Epidermal melanocyte (primary cell): Measurements from ENCODE around the gene KANK2.
"Not testable (repeated sequence)": the region's sequence is repeated elsewhere in the genome, so short reads cannot be mapped to it uniquely, and the experiment has no call there.

Experiments
- DNase-seq: peaks from one replicate; pipeline ENCODE4 v3.0.0; 2011; ENCODE audit warnings: low spot score; ENCODE audit not compliant: insufficient read length

KANK2 gene

DNA sequence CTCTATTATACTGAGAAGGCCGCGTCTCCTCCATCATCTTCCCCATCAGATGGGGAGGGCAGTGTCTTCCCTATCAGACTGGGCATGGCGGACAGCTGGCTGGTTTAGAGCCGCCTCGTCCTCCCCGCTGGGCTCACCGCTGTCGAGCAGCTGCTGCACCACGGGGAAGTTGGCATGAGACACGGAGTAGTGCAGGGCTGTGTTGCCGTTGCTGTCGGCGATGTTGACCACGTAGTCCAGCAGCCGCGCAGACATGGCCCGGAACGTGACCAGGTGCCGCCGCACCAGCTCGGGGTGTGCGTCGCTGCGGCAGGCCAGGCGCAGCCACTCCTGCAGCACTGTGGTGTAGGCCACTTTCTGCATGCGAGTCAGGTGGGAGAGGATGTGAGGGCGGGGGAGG is 23.0 kb downstream of the KANK2 start:
- DNase-seq, result no peak

DNA sequence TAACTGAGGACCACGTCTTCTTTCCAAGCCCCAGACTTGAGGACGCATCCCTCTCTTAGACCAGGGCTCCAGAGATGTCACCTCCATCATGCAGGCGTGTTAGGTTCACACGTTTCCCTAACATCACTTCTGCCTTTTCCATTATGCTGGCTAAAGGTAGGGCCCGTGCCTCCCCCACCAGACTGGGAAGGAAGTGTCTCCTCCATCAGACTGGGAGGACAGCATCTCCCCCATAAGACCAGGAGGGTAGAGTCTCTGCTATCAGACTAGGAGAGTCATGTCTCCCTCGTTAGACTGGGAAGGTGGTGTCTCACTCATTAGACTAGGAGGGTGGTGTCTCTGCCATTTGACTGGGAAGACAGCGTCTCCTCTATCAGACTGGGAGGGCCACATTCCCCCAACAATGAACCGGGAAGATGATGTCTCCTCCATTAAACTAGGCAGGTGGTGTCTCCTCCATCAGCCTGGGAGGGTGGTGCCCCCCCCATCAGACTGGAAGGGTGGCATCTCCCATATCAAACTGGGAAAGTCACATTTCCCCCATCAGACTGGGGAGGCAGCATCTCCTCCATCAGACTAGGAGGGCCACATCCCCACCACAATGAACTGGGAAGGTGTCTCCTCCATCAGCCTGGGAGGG is 23.7 kb downstream of the KANK2 start:
- no peak for DNase-seq

DNA sequence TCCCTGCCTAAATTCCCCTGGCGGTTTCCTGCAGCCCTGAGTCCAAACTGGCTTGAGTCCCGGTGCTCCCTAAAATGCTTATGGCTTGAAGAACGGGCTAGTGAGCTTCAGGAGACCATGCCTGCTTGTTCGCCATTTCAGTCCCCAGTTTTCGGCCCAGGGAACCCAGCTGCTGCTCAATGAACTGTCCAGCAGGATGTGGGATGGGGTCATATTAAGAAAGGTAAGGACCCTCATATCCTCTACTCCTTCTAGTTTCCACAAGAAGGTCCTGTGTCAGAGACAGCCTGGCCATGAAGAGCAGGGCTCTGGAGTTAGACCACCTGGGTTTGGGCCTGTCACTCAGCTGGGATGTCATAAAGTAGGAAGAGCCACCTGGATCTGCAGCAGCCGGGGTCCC is 24.8 kb downstream of the KANK2 start:
- no peak for DNase-seq

DNA sequence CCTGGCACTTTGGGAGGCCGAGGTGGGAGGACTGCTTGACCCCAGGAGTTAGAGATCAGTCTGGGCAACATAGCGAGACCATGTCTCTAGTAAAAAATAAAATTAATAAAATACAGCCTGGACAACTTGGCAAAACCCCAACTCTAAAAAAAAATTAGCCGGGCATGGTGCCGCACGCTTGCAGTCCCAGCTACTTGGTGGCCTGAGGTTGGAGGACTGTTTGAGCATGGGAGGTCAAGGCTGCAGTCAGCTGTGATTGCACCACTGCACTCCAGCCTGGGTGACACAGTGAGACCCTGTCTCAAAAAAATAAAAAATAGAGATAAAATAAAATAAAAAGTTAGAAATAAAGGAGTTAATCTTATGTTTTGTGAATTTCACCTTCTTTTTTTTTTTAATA is 26.2 kb downstream of the KANK2 start:
- no peak for DNase-seq

DNA sequence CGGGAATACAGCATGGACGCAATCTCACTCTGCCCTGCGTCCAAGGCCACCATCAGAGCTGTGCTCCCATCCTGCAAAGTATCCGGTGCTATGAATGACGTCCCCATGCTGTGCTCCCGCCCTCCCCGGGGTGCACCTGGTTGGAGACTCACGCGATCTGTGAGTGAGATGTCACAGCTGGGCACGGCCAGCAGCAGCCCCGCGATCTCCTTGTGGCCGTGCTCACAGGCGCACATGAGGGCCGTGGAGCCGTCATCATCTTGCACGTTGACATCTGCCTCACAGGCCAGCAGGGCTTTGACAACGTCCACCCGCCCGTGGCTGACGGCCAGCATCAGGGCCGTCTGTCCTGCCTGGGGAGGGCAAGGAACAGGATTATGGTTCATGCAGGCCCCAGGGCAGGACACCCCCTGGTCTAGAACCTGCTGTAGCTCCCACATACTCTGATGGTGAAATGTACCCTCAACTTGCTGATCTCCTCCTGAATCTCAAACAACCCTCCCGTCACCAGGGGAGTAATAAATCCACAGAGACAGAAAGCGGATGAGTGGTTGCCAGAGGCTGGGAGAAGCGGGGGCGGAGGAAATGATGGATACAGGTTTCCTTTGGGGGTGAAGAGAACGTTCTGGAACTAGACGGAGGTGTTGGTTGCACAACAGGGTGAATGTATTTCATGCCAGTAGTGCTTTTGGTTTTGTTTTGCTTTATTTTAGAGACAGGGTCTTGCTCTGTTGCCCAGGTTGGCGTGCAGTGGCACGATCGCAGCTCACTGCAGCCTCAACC is 27.3 kb downstream of the KANK2 start:
- DNase-seq, result no peak

DNA sequence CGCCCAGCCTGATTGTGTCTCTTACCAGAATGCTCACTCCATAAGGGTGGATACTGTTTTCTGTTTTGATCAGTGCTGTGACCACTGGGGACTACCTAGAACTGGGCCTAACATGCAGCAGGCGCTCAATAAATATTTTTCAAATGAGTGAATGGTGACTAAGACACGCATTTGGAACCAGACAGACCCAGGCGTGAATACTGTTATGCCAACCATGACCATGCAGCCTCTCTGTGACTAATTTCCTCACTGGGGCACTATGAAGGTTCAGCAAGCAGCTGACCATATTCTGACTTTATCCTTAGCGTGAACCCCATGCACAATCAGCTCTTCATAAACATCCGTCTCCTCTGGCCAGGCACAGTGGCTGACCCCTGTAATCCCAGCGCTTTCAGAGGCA is 28.8 kb downstream of the KANK2 start:
- peak; percentile 95 for DNase-seq

DNA sequence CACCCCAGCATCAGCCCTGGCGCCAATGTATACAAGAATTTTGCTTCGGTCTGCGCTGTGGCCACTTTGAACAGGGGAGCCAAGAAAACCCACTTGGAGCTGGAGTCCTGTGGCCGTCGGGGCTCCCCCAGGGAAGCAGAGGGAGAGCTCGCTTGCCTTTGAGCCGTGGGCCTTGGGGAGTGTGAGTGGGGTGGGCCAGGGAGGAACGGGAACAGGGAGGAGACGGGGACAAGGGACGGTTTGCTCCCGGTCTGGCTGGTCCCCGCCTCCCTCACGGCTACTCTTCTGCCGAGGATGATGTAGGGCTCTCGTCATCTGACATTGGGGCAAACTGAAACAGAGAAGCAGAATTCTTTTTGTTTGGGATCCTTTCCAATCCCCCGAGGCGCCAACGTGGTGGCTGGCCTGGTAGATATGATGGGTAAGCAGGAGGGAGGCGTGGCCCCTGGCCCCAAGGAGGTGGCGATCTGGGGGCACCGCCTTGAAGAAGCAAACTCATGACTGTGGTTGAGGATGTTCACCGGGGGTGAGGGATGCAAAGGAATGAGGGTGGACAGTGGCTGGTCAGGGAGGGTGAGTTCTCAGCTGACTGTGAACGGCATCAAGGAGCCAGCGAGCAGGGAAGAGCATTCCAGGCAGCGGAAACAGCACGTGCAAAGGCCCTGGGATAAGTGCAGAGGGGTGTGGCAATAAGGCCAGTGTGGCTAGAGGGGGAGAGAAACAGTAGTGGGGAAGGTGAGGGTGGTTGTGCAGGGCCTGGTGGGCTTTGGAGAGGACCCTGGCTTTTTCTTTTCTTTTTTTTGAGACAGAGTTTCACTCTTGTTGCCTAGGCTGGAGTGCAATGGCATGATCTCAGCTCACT is 30.8 kb downstream of the KANK2 start:
- peak; percentile 72 for DNase-seq

DNA sequence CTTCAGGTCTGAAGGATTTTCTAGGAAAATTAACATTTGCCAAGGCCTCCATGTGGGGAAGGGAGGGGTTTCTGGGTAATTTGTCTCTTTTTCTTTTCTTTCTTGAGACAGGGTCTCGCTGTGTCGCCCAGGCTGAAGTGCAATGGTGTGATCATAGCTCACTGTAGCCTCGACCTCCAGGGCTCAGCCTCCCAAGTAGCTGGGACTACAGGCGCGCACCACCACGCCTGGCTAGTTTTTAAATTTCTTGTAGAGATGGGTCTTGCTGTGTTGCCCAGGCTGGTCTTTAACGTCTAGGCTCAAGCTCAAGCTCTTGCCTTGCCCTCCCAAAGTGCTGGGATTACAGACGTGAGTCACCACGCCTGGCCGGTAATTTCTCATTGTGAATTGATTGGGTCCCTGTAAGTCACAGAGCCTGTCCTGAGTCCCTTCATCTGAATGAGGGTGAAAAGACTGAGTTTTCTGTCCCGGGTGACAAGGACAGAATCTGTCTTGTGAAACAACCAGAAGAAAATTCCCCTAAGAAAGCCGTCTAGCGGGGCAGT is 31.8 kb downstream of the KANK2 start:
- DNase-seq, result no peak

DNA sequence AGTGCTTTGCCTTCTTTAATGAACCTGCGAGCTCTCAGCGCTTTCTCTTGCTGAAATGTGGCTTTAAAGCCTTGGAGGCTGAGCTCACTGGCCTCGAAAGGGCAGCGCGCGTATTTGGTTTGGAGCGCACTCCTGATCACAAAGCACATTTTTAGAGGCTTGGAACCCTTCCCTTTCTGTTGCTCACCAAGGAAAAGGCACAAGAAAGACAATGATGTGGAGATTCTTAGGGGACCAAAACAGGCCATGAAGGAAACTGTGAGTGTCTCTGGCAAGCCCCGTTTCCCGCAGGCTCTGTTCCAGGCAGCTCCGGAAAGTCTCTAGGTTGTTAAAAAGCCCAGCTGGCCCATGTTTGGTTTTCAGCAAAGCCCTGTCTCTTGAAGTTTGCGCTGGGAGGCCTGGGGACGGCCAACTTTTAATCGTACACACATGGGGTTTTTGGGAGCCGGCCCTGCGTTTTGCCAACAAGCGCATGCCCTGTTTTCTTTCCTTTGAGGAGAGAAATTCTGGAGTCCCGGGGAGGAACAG is 32.4 kb downstream of the KANK2 start:
- peak; percentile 39 for DNase-seq

DNA sequence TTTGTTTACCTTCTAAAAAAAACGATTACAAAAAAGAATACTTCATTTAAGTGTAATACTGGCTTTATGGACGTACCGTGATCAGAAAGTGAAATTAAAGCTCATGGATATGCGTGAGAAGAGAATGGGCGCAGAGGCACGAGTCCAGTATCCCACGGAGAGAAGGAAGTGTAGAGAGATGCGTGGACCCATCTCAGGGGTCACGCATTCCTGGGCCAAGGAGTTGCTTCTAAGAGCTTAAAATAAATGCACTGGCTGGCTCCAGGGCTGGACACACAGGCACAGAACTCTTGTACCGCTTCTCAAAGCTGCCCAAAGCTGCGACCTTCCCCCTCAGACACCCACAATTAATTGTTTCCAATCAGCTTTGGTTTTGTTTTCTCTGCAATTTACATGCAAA is 33.0 kb downstream of the KANK2 start:
- DNase-seq, result no peak

DNA sequence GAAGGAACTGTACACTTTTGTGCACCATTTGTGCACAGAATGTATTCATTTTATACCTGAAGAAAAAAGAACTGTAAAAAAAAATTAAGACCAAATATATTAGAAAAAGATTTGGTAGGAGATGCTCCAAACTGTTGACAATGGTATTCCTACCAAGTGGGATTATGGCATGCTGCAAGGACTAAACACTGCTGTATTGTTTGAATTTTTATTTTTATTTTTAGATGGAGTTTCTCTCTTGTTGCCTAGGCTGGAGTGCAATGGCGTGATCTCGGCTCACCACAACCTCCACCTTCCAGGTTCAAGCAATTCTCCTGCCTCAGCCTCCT is 36.9 kb downstream of the KANK2 start:
- not testable (repeated sequence) for DNase-seq

DNA sequence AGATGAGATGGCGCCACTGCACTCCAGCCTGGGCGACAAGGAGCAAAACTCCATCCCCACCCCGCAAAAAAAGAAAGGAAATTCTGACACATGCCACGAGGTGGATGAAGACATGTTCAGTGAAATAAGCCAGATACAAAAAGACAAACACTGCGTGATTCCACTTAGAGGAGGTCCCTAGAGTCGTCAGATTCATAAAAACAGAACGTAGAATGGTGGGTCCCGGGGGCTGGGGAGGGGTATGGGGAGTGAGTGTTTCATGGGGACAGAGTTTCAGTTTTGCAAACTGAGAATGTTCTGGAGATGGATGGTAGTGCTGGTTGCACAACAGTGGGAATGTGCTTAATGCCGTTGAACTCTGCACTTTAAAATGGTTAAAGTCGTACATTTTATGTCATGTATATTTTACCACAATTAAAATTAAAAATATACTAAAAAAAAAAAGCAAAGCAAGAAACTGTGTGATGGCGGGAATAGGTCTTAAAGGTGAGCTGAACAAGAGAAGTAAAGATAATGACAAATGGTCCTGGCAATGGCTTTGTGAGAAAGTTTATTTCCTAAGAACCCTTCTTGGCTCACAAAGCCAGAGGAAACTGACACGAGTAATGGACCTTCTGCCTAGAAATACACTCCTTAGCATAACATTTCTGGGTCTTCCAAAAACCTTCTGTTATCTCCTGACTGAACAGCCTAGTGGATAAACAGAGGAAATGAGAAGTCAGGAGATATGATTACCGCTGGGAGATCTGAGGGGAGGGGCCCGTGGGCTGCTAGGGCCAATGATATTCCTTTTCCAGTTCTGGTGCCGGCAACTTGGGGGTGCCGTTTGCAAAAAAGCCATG is 37.5 kb downstream of the KANK2 start:
- no peak for DNase-seq

DNA sequence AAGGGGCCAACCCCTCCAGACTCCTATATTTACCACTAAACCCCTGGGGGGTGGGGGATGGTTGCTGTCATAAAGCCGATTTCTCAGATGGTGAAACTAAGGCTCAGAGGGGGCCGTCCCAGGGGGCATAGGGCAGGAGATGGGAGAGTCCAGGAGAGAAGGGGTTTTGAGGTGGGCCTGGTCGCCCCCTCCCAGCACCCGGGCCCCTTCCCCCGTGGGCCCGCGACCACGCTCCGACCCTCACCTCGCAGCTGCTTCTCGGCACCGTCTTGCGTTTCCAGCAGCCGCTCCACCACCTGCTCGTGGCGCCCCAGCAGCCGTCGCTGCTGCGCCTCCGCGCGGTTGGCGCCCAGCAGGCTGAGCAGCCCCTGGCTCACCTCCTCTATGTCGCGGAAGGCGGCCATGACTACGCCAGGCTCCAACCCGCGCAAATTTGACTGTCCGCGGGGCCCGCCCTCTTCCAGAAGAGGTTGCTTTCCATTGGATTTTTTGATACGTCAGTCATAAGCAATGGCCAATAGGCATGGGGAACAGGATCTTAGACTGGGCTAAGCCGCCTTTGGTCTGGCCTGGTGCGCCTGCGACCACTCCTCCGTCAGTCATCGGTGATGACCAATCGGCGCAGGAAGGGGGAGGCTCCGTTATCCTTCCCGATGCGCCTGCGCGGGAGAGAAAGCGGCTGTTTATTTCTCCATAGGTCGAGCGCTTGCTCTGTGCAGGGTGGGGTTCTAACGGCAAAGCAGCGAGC is 41.8 kb downstream of the KANK2 start, which contains the start of gene SPC24:
Gene SPC24 (minus strand): TSS at position 410 of the 748 bp plus-strand sequence. CDS start 6 bp downstream, at position 404.
- DNase-seq, result peak; percentile 99

DNA sequence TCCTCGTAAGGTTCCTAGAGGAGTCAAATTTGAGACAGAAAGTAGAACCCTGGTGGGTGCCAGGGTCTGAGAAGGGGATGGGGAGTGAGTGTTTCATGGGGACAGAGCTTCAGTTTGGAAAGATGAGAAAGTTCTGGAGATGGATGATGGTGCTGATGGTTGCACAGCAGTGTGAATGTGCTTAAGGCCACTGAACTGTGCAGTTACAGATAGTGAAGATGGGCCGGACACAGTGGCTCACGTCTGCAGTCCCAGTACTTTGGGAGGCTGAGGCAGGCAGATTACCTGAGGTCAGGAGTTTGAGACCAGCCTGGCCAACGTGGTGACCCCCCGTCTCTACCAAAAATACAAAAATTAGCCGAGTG is 42.7 kb downstream of the KANK2 start:
- no peak for DNase-seq

DNA sequence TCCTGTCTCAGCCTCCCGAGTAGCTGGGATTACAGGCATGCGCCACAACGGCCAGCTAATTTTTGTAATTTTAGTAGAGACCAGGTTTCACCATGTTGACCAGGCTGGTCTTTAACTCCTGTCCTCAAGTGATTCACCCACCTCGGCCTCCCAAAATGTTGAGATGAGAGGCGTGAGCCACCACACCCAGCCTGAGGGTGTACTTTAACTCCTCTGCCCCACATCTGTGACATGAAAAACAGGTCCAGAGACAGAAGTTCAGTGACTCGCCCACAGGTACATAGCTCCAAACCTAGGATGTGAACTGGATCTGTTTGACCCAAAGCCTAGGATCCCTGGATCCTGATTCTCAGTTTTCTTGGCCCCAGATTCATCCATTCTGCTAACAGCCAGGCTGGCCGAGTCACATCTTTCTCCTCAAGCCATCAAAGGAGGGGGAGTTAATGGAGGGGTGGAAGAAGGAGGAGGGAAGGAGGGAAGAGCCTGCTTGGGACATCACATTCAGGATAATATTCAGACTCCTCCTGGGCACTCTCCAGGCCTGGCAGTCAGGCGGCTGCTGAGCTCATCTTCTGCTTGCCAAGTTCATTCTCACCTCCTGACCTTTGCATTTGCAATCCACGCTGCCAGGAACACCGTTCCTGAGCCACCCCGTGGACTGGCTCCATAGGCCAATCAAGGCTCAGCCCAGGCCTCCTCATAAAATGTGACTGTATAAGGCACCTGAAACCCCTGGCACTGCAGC is 44.9 kb downstream of the KANK2 start:
- no peak for DNase-seq

DNA sequence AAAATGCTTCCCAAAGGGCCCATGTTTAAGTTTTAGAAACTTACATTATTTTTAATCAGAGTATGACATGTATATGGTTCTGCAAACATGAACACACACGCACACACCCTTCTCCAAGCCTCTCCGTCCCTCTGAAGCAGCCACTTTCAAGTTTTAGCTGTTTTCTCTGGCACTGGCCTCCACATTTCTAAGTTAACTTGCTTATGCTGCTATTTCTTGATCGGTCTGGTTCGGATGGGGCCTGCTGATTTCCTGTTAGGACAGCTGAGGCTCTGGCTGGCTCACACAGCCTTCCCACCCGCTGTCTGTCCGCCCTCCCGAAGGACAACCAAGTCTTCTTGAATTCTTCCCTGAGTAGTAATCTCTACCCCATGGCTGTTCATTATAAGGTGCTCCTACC is 46.2 kb downstream of the KANK2 start:
- DNase-seq, result no peak

DNA sequence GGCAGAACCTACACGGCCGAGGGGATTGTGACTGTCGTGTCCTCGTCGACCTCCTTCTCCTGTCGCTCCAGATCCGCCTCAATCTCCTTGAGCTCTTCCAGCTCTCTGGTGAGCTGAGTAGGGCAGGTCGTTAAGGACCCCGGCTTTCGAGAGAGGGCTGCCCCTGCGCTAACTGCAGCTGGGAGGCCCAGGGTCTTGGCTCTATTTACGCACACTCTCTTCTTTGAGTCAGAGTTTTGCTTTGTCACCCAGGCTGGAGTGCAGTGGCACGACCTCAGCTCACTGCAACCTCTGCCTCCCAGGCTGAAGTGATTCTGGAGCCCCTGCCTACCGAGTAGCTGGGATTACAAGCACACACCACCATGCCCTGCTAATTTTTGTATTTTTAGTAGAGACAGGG is 49.3 kb downstream of the KANK2 start:
- DNase-seq, result no peak

DNA sequence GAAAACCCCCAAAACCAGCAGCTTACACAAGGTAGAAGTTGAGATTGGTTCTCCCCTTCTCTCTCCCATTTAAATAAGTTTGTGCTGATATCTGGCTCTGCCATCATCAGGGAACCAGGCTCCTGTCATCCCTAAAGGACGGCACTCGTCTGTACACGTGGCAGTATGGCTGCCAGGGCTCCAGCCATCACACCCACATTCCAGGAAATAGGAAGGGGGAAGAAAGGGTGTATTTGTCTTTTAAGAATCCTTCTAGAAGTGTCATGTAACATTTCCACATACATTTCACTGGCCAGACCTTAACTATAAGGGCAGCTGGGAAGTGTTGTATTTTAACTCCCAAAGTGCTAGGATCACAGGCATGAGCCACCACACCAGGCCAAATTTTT is 51.8 kb downstream of the KANK2 start:
- no peak for DNase-seq

DNA sequence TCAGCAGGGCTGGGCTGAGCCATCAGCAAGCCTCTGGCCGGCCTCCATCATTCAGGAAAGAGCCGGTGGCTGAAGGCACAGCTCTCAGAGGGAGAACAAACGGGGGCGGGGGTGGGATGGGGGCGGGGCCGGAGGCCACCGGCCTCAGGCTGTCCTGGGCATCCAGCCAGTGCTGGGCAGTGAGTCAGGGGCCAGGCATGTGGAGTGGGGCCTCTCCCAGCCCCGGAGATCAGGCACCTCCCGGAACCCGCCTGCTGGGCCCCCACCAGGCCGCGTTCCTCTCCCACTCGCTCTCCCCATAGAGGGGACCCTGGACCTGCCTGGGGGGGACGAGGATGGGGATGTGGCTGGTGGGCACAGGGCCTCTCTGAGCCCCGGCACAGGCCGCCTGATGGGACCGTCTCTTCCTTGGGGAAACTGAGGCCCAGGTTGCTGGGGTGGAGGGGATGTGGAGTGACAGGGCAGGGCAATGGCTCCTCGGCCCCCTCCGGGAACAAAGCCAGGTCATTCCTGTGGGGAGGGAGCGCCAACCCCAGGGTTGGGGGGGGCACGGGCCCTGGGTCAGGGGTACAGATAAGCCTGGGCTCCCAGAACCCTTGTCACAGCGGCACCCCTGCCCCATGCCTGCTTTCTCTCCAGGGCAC is 54.7 kb downstream of the KANK2 start:
- peak; percentile 71 for DNase-seq
